ENCODE results near the gene SPTBN4.

GRCh38 chr19:40582467-40582866, 115.7 kb downstream of the SPTBN4 start:
- TF ChIP-seq EZH2 (IDR thresholded peaks at IDR 0.05; ENCODE audit: low read length, unreplicated experiment) (no peak), CTCF (conservative IDR thresholded peaks at IDR 0.05; ENCODE audit: low read depth, low read length) (no peak), EZH2phosphoT487 (IDR thresholded peaks at IDR 0.05; ENCODE audit: borderline replicate concordance, low read length) (no peak)
